ENCODE results near the gene KITLG.
"Not testable (repeated sequence)": the region's sequence is repeated elsewhere in the genome, so short reads cannot be mapped to it uniquely, and the experiment has no call there.

The KITLG gene

DNA sequence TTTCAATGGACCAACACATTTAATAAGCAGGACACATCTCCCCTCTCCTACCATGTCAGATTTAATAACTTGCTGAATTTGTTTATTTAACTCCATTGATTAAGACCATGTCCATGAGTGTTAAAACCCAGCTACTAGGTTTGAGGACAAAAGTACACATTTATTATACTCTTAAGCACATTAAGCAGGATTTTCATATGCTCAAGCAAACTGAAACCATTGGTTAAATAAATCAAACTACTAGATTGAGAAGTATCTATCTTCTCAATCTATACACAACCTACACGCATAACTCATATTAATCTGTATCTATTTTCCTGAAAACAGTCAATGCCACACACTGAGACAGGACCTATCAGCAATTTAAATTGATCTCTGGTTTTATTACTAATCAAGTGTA lies 85.2 kb downstream of the KITLG start:
- DNase-seq (ENCODE audit: low read depth): no peak

DNA sequence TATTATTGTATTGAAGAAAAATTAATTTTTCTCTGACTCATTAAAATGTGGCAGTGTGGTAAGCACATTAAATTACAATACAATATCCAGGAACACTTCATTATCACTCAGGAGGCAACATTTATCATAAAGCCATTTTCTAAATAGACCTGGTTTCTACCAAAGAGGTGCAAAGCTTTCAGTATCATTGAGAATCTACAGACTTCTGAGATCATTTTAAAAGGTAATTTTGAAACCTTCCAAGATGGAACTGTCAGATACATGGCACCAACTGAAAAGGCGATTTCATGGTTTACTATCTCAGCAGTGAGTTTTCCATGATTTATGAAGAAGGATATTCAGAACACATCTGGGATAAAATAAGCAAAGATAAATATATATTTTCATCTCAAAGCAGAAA lies 85.8 kb downstream of the KITLG start:
- DNase-seq (ENCODE audit: low read depth): no peak

DNA sequence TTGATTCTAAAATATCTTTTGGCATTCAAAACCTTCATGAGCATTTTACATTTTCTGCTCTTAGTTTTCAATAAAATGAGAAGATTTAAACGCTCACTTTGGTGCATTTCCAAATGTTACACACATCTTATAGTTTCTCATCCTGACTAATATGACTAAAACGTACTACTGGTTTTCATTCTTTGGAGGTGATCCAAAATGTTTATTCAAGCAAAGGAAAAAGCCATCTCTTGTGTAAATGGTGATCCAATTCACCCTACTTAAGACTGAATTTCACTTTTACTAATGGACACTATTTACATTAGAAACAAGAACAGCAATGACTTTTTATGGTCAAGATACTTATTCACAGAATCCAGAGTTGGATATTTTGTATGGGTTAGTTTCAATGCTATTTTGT lies 86.6 kb downstream of the KITLG start:
- peak; percentile 94 for DNase-seq (ENCODE audit: low read depth)

DNA sequence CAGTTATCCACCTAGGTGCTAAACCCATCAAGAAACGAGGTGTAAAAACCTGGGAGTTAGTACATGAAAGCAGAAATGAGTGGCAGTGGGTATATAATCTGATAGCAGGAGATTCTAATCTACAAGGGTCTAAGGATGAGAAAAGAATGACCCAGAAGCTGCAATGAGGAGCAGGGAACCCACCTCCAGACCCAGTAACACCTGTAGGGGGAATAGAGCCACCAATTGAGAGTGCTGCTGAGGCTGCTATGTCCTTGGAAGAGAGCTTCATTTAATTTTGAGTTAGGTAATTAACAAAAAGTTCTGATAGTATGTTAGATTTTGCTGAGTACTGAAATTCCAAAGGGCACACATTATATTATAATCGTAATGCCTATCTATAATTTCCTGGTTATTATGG lies 89.8 kb downstream of the KITLG start:
- no peak for DNase-seq (ENCODE audit: low read depth)

DNA sequence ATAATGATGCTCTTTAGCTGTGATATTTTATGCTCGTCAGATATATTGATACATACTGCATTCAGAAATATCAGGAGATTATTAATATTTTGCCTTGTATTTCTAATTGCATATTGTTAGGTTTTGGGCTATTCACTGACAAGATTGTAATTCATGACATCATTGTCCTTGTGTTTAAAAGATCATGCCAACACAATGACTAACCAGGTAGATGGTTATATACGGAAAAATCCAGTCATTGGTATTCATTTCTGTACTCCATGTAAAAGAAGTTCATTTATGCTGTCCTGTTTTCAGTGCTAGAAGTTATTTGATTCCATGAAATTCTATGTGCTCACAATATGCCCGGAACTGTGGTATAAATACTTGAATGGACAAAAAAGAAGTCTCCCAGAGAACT lies 107.5 kb downstream of the KITLG start:
- peak; percentile 78 for DNase-seq (ENCODE audit: low read depth)

DNA sequence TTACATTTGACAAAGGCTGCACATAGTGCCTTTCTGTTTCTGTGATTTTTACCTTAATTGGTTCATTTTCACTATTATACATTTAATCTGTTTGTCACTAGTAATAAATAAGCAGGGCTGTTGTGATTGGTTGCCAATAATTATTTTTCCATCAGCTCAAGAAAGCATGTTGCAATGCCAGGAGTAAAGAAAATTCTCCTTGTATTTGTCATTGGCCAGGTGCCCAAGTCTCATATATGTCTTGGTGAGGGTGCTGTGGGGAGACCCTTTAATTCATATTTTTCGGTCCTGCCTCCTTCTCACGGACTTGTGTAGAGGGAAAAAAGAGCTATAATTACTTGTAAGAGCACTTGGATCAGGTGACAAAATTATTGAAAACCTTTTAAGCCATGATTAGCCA lies 108.0 kb downstream of the KITLG start:
- peak; percentile 57 for DNase-seq (ENCODE audit: low read depth)

DNA sequence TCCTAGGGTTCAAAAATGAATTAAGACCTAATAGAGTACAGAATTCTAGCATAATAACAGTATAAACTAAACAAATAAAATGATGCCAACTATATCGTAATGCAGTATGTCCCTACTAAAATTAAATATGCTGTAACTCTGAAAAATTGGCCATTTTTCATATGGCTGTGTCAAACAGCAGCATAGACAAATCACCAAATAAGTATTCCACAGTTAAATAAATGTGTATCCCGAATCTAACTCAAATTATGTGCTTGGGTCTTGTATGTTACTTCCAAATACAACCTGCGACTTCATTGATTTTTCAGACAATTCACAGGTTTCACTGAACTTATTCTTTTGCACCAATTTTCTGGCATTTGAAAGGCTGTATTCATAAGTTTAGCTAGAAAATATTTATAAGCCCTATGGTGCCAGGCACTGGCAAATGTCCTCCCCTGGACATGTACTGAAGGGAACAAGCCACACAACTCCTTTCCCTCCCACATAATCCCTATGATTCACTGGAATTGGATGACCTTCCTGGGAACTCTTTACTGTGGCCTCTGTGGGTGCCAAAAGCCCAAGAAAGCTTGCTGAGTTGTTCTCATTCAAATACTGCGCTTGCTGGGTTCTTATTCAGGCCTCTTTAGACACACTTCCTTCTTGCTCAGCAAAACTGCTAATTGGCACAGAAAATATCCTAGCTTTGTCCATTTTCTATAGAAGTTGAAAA lies 108.8 kb downstream of the KITLG start:
- peak; percentile 73 for DNase-seq (ENCODE audit: low read depth)

DNA sequence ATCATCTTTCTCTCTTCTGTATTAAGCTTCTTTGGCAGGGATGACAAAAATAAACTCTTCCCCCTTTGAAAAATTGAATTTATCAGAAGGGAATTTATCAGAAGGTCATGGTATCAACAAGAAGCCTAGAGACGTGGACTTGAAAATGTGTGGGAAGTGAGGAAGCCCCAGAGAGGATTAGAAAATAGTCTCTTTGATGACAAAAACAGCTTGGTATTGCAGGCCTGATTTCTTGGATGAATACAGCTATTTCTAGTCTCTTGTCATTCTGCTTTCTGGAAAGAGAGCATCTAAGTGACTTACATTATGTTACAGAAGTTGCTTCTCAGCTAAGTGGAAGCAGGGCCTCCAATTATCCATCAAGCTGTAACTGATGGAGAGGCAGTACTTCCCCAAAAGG lies 111.1 kb downstream of the KITLG start:
- DNase-seq (ENCODE audit: low read depth): no peak

DNA sequence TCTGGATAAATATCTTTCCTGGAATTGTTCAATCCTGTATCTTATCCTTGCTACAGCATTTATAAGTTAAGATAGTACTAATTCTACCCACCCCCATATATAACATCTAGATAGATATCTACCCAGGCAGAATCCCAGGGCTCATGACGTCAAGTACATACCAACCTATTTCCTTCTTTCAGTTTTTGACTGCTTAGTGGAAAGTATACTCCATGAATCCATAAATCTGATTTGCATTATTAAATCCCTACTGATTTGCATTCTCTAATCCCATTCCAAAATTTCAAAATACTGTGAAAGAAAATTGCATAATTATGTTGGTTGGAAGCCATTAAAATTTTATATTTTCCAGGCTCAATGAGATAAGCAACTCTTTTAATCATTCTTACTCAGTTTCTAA lies 111.7 kb downstream of the KITLG start:
- DNase-seq (ENCODE audit: low read depth): no peak

DNA sequence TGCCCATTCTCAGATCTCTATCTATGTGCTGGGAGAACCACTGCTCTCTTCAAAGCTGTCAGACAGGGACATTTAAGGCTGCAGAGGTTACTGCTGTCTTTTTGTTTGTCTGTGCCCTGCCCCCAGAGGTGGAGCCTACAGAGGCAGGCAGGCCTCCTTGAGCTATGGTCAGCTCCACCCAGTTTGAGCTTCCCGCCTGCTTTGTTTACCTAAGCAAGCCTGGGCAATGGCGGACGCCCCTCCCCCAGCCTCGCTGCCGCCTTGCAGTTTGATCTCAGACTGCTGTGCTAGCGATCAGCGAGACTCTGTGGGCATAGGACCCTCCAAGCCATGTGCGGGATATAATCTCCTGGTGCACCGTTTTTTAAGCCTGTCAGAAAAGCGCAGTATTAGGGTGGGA lies 113.6 kb downstream of the KITLG start:
- DNase-seq (ENCODE audit: low read depth): not testable (repeated sequence)

DNA sequence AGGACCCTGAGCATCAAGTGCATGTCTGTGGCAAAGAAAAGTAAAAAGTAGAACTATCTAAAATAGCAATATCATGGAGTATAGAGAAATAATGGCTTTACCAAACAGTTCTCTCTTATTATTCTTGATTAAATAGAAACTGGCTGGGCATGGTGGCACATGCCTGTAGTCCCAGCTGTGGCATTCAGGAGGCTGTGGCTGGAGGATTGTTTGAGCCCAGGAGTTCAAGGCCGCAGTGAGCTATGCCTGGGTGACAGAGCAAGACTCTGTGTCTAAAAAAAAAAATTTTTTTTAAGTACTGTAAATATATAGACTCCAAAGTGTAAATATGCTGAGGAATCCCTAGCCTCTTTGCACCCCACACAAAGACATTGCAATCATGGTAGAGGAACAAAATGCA lies 121.9 kb downstream of the KITLG start:
- DNase-seq (ENCODE audit: low read depth): no peak

DNA sequence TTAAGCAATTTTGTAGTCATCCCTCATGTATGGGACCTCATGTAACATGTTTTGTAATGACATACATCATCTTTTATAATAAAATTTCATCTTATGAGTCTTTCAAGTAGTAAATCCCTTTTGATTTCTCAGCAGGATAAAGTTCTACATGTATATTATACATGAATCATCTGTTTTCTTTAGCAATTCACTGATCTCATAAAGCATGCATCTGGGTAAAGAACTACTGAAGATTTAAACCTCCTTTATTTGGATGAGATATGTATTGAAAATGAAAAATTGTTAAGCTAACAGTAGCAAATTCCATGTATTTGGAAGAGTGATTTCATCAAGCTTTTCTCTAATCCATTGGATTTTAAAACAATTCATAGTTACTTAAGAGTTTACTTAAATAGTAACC lies 126.9 kb downstream of the KITLG start:
- peak; percentile 73 for DNase-seq (ENCODE audit: low read depth)

DNA sequence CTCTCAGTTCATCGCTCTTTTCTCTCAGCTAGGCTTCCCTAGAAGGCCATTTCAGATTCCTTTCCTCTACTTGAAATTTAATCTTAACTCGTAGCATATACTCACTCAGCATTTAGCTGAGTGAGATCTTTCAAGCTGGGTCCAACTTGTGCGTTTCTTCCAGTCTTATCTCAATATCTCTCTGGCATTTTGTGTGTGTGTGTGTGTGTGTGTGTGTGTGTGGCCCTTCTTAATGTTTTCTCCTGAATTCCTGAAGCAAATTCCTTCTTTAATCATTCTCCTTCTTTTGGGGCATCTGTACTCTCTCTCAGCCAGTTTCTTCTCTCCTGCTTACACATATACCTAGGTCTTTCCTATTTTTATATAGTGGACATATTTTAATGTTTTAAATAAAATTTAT lies 129.1 kb downstream of the KITLG start:
- no peak for DNase-seq (ENCODE audit: low read depth)

DNA sequence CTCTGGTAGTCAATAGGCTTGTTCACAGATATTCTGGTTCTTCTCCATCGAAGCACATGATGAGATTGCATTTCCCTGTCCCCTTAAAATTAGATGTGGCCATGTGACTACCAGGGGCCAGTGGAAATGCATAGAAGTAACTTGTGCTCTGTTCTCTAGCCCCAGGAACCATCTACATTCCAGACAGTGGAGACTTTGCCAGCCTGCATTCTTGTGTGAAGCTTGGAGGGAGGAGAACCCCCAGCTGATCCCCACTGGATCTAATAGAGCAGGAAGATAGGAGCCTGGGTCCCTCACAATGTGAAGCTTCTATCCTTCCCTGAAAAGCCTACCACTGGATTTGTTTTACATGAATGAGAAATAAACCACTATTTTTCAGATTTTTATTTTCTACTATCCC lies 130.1 kb downstream of the KITLG start:
- peak; percentile 20 for DNase-seq (ENCODE audit: low read depth)

DNA sequence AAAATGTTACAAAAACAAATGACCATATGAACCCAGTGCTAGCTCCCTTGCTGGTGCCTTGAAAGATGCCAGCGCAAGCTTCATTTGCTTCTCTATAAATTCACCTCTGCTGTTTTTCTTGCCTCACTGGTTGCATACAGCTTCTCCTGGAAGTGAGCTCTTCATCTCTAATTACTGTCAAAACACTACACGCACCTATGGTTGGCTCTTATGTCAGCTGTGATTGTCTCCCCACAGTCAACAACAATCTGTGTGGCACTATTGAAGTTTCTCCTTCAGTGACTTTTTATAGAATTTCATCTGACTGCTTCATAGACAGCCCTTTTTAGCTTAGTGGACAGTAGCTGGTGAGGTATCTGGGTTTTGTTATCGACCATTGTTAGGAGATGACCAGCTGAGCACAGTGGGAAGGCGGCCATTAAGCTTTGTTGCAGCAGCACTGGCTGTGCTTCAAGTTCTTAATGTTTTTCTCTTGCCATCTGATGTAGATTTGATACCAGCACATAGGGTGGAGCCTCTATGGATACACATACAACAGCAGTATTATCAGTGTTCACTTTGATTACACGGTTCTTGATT lies 131.8 kb downstream of the KITLG start:
- no peak for DNase-seq (ENCODE audit: low read depth)

DNA sequence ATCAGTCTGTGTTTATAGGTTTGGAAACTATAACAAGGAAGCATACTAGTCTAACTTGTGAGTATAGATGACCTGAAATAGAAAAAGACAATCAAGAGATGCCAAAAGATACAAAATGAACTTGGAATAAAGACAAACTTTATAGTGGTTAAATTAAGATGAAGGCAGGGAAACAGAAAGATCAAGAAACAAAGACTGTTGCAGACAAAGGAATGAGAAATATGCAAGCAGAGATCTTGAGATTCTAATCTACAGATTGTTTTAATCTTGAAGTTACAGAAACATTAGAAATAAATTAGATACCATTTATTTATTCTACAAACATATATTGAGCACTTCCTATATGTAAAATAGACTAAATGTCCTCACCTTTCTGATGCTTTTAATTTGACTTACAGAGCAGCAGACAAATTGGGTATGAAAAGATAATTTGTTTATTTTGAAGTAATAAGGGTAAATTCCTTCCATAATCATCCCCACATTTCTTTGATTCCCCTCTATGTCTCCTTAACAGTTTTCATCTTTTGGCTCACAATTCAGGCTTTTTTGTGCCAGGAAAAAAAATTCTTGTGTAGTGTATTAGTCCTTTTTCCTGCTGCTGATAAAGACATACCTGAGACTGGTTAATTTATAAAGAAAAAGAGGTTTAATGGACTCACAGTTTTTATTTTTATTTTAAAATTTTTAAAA lies 134.4 kb downstream of the KITLG start:
- DNase-seq (ENCODE audit: low read depth): no peak

DNA sequence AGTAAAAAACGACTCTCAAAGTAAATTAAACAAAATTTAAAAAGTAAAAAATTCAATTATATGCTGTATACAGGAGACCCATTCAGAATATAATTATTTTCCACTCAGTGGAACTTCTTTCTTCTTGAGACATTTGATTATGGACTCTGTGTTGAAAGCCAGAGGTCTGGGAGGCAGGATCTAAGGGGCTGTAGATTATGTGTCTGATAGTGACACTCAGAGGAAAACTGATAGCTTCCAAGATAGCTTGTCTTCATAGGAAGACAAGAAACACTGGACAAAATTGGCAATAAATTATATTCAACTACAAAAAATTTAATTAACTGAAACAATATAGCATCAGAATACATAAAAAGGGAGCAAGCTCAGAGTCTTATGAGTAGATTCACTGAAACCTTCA lies 135.8 kb downstream of the KITLG start:
- DNase-seq (ENCODE audit: low read depth): no peak

All from iris pigment epithelial cell (primary cell).